A549 (cell line): Measurements from ENCODE around the gene DUSP9. TPM values are rescaled to one million over a fixed set of nuclear protein-coding genes. Genes with fewer than 3 reads are reported as not detected.

Source experiments
- ATAC-seq, 2 experiments: fragments of 200-7000 bp in 1 of 2; fragments of >200 bp in 1 of 2; cut with Nextera tagmentation in 1 of 2; cut with Tn5 transposase in 1 of 2; 3 replicates each; pipeline versions ENCODE4 v1.8.0 to v1.9.1; 2018 to 2020; ENCODE audit warnings: mild to moderate bottlenecking in 1 of 2, moderate library complexity in 1 of 2
- CTCF ChIA-PET: fragments of 300-600 bp; sonication (Branson Sonifier 250); formaldehyde crosslinking; extraction: SDS; loops from one replicate; lab custom pipeline; 2021; ENCODE audit warnings: antibody characterized with exemption, inconsistent platforms; lab: Yijun Ruan, JAX
- POLR2A ChIA-PET: fragments of 350-600 bp; formaldehyde crosslinking; extraction: SDS; loops from one replicate; lab custom pipeline; 2021; ENCODE audit warnings: antibody characterized with exemption, inconsistent platforms; lab: Yijun Ruan, JAX
- DNase-seq, 2 experiments: peaks; one replicate each; pipeline versions ENCODE4 v3.0.0 to v3.0.0-alpha.2; 2011 to 2016; ENCODE audit warnings: low read depth in 1 of 2, low spot score in 1 of 2
- FAIRE-seq: peaks from 2 replicates; lab custom pipeline; 2011; peaks lifted over from hg19 to GRCh38; lab: Jason Lieb, UNC
- H3K27ac ChIP-seq, 2 experiments: fragments of >200 bp; sonication (Bioruptor Twin); formaldehyde crosslinking; 3 replicates each; pipeline ENCODE4 v1.5.1; 2016 to 2017
- H3K4me1 ChIP-seq: fragments of >200 bp; sonication (Bioruptor Twin); formaldehyde crosslinking; 3 replicates; pipeline ENCODE4 v1.6.1; 2016
- H3K4me2 ChIP-seq: fragments of >200 bp; sonication (Bioruptor Twin); formaldehyde crosslinking; 3 replicates; pipeline ENCODE4 v1.6.1; 2016
- H3K4me3 ChIP-seq: fragments of >200 bp; sonication (Bioruptor Twin); formaldehyde crosslinking; 3 replicates; pipeline ENCODE4 v1.5.1; 2016
- H3K9me3 ChIP-seq: fragments of >200 bp; sonication (Bioruptor Twin); formaldehyde crosslinking; 3 replicates; pipeline ENCODE4 v1.6.1; 2016
- BCL3 ChIP-seq: fragments of >200 bp; sonication (Bioruptor Twin); formaldehyde crosslinking; IDR thresholded peaks from 3 replicates; pipeline ENCODE4 v1.6.1; 2016
- CBX8 ChIP-seq: fragments of 200-600 bp; sonication (generic); IDR thresholded peaks from 2 replicates; pipeline ENCODE4 v1.6.1; 2016
- CHD2 ChIP-seq: fragments of 150-350 bp; IDR thresholded peaks from 2 replicates; pipeline ENCODE4 v1.6.1; 2014; ENCODE audit warnings: low read length; ENCODE audit not compliant: partially characterized antibody
- ELK1 ChIP-seq: fragments of 150-350 bp; IDR thresholded peaks from 2 replicates; pipeline ENCODE4 v1.6.1; 2014; ENCODE audit warnings: low read depth, mild to moderate bottlenecking, low read length
- EP300 ChIP-seq, 2 experiments: fragments of >200 bp; sonication (Bioruptor Twin); formaldehyde crosslinking; IDR thresholded peaks; 2 replicates in 1 of 2; 3 replicates in 1 of 2; pipeline ENCODE4 v1.6.1; 2016 to 2017
- FOSL2 ChIP-seq, 2 experiments: fragments of 450-650 bp in 1 of 2; fragments of >200 bp in 1 of 2; sonication (Bioruptor Twin) in 1 of 2; formaldehyde crosslinking; IDR thresholded peaks; 2 replicates each; pipeline versions ENCODE4 v1.5.0 to v1.6.1; 2016 to 2020; ENCODE audit warnings: mild to moderate bottlenecking in 1 of 2, moderate library complexity in 1 of 2
- HDAC2 ChIP-seq: fragments of 200-600 bp; sonication (generic); IDR thresholded peaks from 2 replicates; pipeline ENCODE4 v1.6.1; 2016
- HES2 ChIP-seq: fragments of >200 bp; sonication (Bioruptor Twin); formaldehyde crosslinking; IDR thresholded peaks from 2 replicates; pipeline ENCODE4 v1.6.1; 2016
- HOXB5 ChIP-seq: fragments of 250-450 bp; sonication (Bioruptor Pico); IDR thresholded peaks from 2 replicates; pipeline ENCODE4 v1.5.0; 2020; ENCODE audit warnings: mild to moderate bottlenecking, moderate library complexity
- JUNB ChIP-seq: fragments of >200 bp; sonication (Bioruptor Twin); formaldehyde crosslinking; IDR thresholded peaks from 2 replicates; pipeline ENCODE4 v1.6.1; 2016
- KDM1A ChIP-seq: fragments of 200-600 bp; sonication (generic); IDR thresholded peaks from 2 replicates; pipeline ENCODE4 v1.6.1; 2016; ENCODE audit warnings: low read depth, mild to moderate bottlenecking
- KDM5A ChIP-seq: fragments of 200-600 bp; sonication (generic); IDR thresholded peaks from 2 replicates; pipeline ENCODE4 v1.6.1; 2016; ENCODE audit warnings: antibody characterized with exemption, mild to moderate bottlenecking
- MAFK ChIP-seq: fragments of 450-650 bp; IDR thresholded peaks from 2 replicates; pipeline ENCODE4 v1.6.1; 2014; ENCODE audit not compliant: partially characterized antibody
- MAX ChIP-seq: IDR thresholded peaks from 2 replicates; pipeline ENCODE4 v1.6.1; 2012
- MYC ChIP-seq: IDR thresholded peaks from 2 replicates; pipeline ENCODE4 v1.6.1; 2012; ENCODE audit warnings: mild to moderate bottlenecking, inconsistent platforms, low read length, improper control_type of control experiment, borderline replicate concordance
- NPAS2 ChIP-seq: fragments of 250-450 bp; sonication (Bioruptor Pico); IDR thresholded peaks from 2 replicates; pipeline ENCODE4 v1.8.0; 2022; ENCODE audit warnings: mild to moderate bottlenecking, moderate library complexity, borderline replicate concordance
- PHF8 ChIP-seq: fragments of 200-600 bp; sonication (generic); IDR thresholded peaks from 2 replicates; pipeline ENCODE4 v1.6.1; 2016; ENCODE audit warnings: low read depth, mild to moderate bottlenecking, antibody characterized with exemption, moderate library complexity, borderline replicate concordance
- POLR2AphosphoS2 ChIP-seq: conservative IDR thresholded peaks from 2 replicates; pipeline ENCODE4 v1.6.1; 2012; ENCODE audit warnings: low read length, improper control_type of control experiment, inconsistent platforms
- REST ChIP-seq: fragments of 200-600 bp; sonication (generic); IDR thresholded peaks from 2 replicates; pipeline ENCODE4 v1.6.1; 2016; ENCODE audit warnings: antibody characterized with exemption, mild to moderate bottlenecking, moderate library complexity
- RFX5 ChIP-seq: fragments of 450-650 bp; IDR thresholded peaks from 2 replicates; pipeline ENCODE4 v1.7.1; 2014; ENCODE audit warnings: antibody characterized with exemption, mild to moderate bottlenecking, moderate library complexity
- TFCP2L1 ChIP-seq: fragments of 250-450 bp; sonication (Bioruptor Pico); IDR thresholded peaks from 2 replicates; pipeline ENCODE4 v1.5.0; 2021; ENCODE audit warnings: mild to moderate bottlenecking
- TP53 ChIP-seq: fragments of 250-450 bp; sonication (Bioruptor Pico); IDR thresholded peaks from 2 replicates; pipeline ENCODE4 v1.5.0; 2021; ENCODE audit warnings: mild to moderate bottlenecking, moderate library complexity
- ZC3H11A ChIP-seq: fragments of 450-650 bp; IDR thresholded peaks from 2 replicates; pipeline ENCODE4 v1.6.1; 2014; ENCODE audit warnings: antibody characterized with exemption, mild to moderate bottlenecking
- ZFP36 ChIP-seq: fragments of 450-650 bp; IDR thresholded peaks from 2 replicates; pipeline ENCODE4 v1.6.1; 2014; ENCODE audit warnings: borderline replicate concordance; ENCODE audit not compliant: partially characterized antibody
- ZSCAN20 ChIP-seq: fragments of 250-450 bp; sonication (Bioruptor Pico); IDR thresholded peaks from 2 replicates; pipeline ENCODE4 v1.8.0; 2022; ENCODE audit warnings: mild to moderate bottlenecking, moderate library complexity
- WGBS: methylation state at CpG from one replicate; pipeline ENCODE4 v1.1.6; 2017; ENCODE audit errors: missing lambda C conversion rate; 5-methylcytosine and 5-hydroxymethylcytosine counted together
- polyA plus RNA-seq, 4 experiments: library from polyadenylated mRNA; depleted of rRNA in 3 of 4; stranded (reverse); fragments of >200 nt; fragmentation: RNase III in 1 of 4; extraction: RNeasy Plus Mini Kit Qiagen cat#74134 plus additional on column Dnase treatment in 1 of 4; gene quantifications; 2 replicates in 3 of 4; 3 replicates in 1 of 4; pipeline ENCODE4 v1.2.3, GENCODE V29; 2011 to 2017

The DUSP9 gene
- polyA plus RNA-seq, 2 of the 4 experiments (the other 2 are of a cell fraction), result 0.75 to 1.6 TPM

- TF ChIP-seq PHF8 (no peak), FOSL2 (IDR thresholded peaks at IDR 0.05) (no peak), FOSL2 (CRISPR knock-in tag; IDR thresholded peaks at IDR 0.05) (no peak)
These were observed 998 bp upstream of the DUSP9 start (continued) for GRCh38 chrX:153645921-153646488.

GRCh38 chrX:153647461-153648357 is 706 bp downstream of the DUSP9 start:
- 89% methylated on average over 27 of the region's 85 CpGs for WGBS
- H3K4me2 ChIP-seq, result peak overlapping the region; percentile 84
- ATAC-seq (no peak), DNase-seq (no peak), FAIRE-seq (no peak)
- no peaks in the 10 kb centered on the region for H3K9me3 ChIP-seq
- CTCF ChIA-PET, result interaction anchor here (0.6 to 5.3 kb wide), 12 partner anchors 9 to 306 kb away, joined by 3 to 58 read pairs (median 9); no protein-coding TSS in a partner anchor
- POLR2A ChIA-PET, result interaction anchor here (0.6 to 1.0 kb wide), 2 partner anchors 21 to 706 kb away, joined by 3 to 5 read pairs; no protein-coding TSS in a partner anchor
- TF ChIP-seq ZC3H11A (no peak), ZFP36 (no peak), TFCP2L1 (CRISPR knock-in tag) (no peak), KDM5A (no peak), MAFK (no peak), MAX (no peak), ELK1 (no peak), MYC (no peak), KDM1A (no peak), POLR2AphosphoS2 (no peak), HDAC2 (no peak), JUNB (no peak), HES2 (no peak)
- peak overlapping the region; percentile 40; the same call in 2 of the 3 replicates for H3K4me3 ChIP-seq
- H3K4me1 ChIP-seq, result peaks cover 21% of the 10 kb centered on the region; the same call in 1 of the 3 replicates
- peak overlapping the region in 1 of 2 experiments; percentile 83; a peak in 3 of 6 replicates for H3K27ac ChIP-seq

- no peak for DNase-seq
- POLR2A ChIA-PET, result no interaction called here
- H3K9me3 ChIP-seq, result no peaks in the 10 kb centered on the region
- FAIRE-seq, result no peak
- no peak overlapping the region for H3K4me3 ChIP-seq
- H3K4me2 ChIP-seq, result no peak overlapping the region
- CTCF ChIA-PET, result interaction anchor here (0.7 to 4.9 kb wide), 9 partner anchors 8 to 305 kb away, joined by 3 to 48 read pairs (median 7); no protein-coding TSS in a partner anchor
- ATAC-seq, result no peak
- WGBS, result 77% methylated on average over 13 of the region's 17 CpGs
- no peak overlapping the region for H3K27ac ChIP-seq
- H3K4me1 ChIP-seq, result peaks cover 13% of the 10 kb centered on the region; the same call in 1 of the 3 replicates
- TF ChIP-seq HOXB5 (no peak), BCL3 (no peak), ZSCAN20 (CRISPR knock-in tag) (no peak), TP53 (no peak), REST (no peak), CHD2 (no peak), EP300 (IDR thresholded peaks at IDR 0.05) (no peak), RFX5 (no peak), CBX8 (no peak), NPAS2 (CRISPR knock-in tag) (no peak), POLR2AphosphoS2 (no peak), ZFP36 (no peak)
These were observed 1.6 kb downstream of the DUSP9 start for GRCh38 chrX:153648358-153649177.
